GM13976 (cell line): Measurements from ENCODE around the gene PKN3.

Experiments used
- DNase-seq: peaks from one replicate; pipeline ENCODE4 v3.0.0; 2012; ENCODE audit warnings: low spot score
- CTCF ChIP-seq: IDR thresholded peaks from 2 replicates; pipeline ENCODE4 v1.5.1; 2012; ENCODE audit warnings: borderline replicate concordance, mild to moderate bottlenecking; ENCODE audit not compliant: insufficient read depth; ENCODE audit errors: extremely low read depth, missing control alignments, control extremely low read depth
- in situ Hi-C: fragments of 300-500 bp; cut with MboI; formaldehyde crosslinking; loops from one replicate; pipeline ENCODE4 v1.12.0; 2022; ENCODE audit warnings: low sequenced_read_pairs, mixed read lengths, inconsistent platforms; ENCODE audit not compliant: unreplicated experiment

Gene PKN3

GRCh38 chr9:128713411-128713780 lies 11.1 kb downstream of the PKN3 start:
- in situ Hi-C loops: no loop called here
- no peak for TF ChIP-seq CTCF
- no peak for DNase-seq

DNA sequence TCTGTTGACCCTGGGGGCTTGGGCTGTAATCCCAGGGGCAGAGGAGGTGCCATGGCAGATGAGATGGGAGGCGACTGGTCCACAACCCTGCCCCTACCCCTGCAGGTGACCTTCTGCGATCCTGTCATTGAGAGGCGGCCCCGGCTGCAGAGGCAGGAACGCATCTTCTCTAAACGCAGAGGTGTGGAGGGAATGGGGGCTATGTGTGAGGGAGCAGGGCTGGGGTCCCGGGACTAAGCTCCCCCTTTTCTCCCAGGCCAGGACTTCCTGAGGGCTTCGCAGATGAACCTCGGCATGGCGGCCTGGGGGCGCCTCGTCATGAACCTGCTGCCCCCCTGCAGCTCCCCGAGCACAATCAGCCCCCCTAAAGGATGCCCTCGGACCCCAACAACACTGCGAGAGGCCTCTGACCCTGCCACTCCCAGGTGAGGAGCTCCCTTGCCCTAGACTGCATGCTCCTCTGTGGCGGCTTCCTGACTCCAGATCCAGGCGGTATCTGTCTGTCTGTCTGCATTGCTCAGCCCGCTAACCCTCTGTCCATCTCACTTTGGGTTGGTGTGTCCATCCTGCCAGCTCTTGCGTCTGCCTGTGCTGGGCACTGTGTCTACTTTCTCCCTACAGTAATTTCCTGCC lies 11.8 kb downstream of the PKN3 start:
- no peak for DNase-seq
- in situ Hi-C loops: no loop called here

DNA sequence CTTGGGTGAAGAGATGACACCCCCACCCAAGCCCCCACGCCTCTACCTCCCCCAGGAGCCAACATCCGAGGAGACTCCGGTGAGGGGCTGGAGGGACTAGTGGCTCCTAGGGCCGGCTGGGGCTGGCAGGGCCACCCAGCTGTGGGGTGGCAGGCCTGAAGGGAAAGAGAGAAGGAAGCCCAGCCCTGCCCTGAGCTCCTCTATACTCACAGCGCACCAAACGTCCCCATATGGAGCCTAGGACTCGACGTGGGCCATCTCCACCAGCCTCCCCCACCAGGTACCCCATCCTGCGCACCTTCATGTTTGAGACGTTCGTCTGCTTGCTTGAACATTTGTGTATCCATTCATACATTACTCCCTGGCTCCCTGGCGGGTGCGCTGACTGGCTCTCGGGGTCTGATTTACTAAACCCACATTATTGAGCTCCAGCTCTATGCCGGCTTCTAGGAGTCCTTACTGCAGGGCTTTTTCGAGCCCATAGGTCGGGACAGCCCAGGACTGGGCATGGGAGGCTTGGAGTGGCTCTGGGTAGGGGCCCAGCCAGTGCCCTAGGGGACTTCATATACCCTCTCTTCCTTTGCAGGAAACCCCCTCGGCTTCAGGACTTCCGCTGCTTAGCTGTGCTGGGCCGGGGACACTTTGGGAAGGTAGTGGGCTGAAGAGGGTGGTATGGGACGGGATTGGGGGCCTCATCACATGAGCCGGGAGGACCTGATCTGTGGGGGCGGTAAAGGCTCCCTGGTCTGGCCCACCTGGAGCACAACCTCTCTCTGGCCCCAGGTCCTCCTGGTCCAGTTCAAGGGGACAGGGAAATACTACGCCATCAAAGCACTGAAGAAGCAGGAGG lies 12.5 kb downstream of the PKN3 start:
- in situ Hi-C loops: no loop called here
- no peak for DNase-seq
- TF ChIP-seq CTCF: no peak

More for the DNA sequence above, 11.8 kb downstream of the PKN3 start:
- TF ChIP-seq CTCF: no peak

- TF ChIP-seq CTCF: no peak
- no peak for DNase-seq
- in situ Hi-C loops: no loop called here
These were observed 13.1 kb downstream of the PKN3 start for GRCh38 chr9:128715436-128715750.

- DNase-seq: no peak
- in situ Hi-C loops: no loop called here
- no peak for TF ChIP-seq CTCF
These were observed 14.4 kb downstream of the PKN3 start for GRCh38 chr9:128716581-128717254.

- no peak for DNase-seq
- in situ Hi-C loops: no loop called here
- TF ChIP-seq CTCF: no peak
These were observed 15.7 kb downstream of the PKN3 start for GRCh38 chr9:128718047-128718446.
